GM11168 (cell line): Measurements from ENCODE around the gene TAC4.
"Not testable (repeated sequence)": the region's sequence is repeated elsewhere in the genome, so short reads cannot be mapped to it uniquely, and the experiment has no call there.

Experiments
- in situ Hi-C: fragments of 300-500 bp; cut with MboI; formaldehyde crosslinking; loops from one replicate; pipeline ENCODE4 v1.12.0; 2022; ENCODE audit warnings: low sequenced_read_pairs; ENCODE audit not compliant: unreplicated experiment

Gene TAC4

DNA sequence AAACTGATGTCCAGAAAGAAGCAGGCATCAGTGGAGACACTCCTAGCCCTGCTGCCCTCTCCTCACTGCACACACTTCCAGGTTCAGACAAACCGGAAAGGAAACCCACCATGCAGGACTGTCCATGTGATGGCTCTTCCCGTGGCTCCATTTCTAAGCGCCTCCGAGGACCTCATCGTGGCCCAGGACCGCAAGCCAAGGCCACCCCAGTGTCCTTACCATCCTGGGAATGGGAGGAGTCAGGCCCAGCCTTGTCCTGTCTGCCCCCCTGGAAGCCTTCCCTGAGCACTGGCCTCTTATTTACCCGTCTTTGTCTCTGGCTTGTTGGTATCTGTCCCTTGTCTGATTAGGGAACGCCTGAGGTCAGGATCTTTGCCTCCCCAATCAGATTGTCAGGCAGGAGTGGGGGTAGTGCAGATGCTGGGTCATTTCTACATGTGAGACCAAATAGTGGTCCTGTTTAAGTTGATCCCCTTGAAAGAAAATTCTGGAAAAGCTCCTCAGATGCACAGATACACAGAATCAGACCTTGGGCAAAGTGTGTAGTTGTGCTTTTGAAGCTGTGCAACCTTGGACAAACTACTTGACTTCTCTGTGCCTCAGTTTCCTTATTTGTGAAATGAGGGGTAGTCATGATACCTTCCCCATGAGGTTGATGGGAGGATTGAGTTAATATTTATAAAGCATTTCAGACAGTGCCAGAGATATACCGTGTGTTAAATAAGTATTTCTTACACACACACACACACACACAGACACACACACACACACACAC, 744 bp downstream of the TAC4 start:
- in situ Hi-C loops, result no loop called here

DNA sequence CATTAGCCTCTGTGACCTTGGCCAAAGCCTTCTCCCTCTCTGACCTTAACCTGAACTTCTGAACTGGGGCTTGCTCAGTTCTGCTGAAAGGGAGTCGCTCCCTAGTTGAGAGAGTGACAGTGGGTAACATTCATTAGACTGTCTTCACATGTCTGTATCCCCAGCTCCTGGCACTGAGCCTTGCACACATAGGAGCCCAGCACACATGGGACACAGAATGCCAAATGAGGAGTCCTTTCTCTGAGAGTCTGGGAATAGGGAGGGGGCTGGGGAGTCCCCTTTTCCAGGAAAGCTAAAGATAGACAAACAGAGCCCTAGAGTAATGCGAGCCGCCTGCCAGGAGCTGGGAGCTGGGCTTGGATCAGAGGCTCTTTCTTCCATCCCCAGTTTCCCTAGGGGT, 2.5 kb downstream of the TAC4 start:
- in situ Hi-C loops, result no loop called here

DNA sequence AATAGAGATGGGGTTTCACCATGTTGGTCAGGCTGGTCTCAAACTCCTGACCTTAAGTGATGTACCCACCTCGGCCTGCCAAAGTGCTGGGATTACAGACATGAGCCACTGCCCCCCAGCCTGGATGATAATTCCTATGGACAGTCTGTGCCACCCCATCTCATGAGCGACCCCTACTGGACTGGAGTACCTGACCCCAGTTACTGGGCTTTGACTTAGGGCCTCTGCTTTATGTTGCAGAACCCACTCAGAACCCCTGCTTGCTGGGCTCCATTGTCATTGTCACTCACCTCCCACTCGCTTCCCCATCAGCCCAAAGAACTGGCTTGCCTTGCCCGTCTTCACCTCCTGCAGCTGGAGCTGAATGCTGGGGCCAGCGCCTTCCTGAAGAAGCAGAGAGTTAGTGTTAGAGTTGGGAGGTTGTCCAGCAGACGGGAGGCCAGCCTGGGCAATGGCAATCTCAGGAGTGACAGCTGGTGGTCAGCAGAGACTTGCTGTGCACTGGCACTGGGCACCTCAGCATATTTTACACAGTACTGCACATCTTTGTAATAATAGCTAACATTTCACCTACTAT, 4.0 kb downstream of the TAC4 start:
- in situ Hi-C loops, result no loop called here

DNA sequence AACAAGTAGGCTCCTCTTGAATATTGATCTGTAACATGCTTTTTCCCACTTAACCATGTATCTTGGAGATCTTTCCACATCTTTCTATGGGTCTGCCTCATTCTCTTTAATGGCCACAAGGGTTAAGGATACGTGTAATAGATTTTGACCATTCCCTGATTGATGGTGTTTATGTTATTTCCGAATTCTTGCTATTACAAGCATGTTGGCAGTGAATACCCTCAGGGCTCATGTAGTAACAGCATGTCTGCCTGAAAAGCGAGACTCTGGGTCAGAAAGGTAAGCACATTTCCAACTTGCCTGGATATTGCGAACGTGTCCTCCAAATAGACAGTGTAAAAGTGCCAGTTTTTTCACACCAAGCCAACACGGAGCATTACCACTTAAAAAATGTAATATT, 5.0 kb downstream of the TAC4 start:
- in situ Hi-C loops, result no loop called here

DNA sequence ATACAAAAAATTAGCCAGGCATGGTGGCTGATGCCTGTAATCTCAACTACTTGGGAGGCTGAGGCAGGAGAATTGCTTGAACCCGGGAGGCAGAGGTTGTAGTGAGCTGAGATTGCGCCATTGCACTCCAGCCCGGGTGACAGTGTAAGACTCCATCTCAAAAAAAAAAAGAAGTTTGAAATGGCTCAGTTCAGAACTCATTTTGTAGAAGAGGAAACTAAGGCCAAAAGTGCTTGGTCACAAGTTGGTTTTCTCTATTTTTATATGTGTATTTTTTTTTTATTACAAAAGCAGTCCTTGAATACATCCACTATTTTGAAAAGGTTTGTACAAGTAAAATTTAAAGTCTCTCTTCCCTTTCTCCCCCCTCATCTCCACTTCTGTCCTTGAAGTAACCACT, 5.5 kb downstream of the TAC4 start:
- in situ Hi-C loops, result no loop called here

DNA sequence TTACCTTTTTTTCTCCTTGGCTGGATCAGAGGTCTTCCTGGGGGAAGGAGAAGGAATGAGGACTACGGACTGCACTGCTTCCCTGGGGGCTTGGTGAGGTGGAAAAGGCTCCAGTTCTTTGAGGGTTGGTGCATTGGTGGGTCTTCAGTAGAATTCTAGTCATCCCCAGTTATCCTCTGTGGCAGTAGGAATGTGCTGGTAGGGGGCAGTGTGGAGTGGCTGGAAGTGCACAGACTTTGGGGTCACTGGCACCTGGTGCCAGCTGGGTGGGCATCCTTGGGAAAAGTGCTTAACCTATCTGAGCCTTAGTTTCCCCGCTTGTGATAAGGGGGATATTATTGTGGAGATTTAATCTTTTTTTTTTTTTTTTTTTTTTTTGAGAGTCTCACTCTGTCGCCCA, 6.3 kb downstream of the TAC4 start:
- in situ Hi-C loops, result no loop called here

DNA sequence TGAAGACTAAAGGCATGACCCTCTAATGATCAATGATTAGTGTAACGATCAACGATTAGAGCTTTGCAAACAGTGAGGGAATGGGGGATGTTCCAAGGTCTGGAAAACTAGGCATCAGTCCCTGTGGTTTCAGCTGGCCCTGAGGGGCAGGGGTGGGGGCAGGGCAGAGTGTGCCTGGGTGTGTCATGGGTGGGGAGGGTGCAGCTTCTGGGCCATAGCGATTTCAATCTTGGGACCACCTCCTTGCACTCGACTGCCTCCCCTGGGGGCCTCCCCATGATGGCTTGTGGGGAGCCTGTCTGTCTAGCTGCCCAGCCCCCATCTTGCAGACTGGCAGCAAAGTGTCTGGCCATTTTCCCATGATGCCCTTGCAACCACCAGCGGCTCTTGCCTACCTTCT, 8.4 kb downstream of the TAC4 start:
- in situ Hi-C loops, result no loop called here

DNA sequence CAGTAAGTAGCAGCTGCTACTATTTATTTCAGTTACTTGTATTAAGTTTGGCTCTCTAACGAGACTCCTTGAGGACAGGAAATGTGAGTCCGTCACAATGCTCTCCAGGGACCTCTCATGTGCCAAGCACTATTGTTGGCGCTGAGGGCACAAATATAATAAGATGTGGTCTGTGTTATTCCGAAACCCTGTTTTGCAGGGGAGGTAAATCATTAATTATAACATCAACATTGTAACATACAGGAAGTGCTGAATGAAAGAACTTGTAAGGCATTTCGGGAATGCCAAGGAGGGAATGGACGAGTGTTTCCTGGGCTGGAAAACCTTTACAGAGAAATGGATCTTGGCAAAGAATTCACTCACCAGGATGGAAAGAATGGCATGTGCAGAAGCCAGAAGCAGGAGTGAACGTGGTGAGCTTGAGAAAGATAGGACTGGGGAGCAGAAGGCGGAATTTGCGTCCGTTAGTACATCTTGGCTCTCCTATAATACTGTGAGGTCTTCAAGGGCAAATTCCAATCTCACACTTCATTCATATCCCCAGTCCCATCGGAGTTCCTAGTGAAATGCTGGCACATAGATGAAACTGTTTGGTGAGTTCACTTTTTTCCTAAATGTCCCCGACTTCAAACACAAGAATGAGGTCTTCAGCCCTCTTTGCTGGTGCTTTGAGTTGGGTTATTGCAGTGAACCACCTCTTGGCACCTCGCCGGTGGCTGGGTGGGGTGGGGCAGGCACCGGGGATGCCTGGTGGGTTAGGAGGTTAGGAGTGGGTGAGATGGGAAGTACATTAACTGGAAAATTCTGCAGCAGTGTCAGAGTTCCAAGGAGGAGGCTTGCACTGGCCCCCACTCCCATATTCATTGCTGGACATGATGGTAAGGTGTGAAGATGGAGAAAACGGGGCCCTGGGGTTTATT, 11.5 kb downstream of the TAC4 start:
- in situ Hi-C loops, result no loop called here

DNA sequence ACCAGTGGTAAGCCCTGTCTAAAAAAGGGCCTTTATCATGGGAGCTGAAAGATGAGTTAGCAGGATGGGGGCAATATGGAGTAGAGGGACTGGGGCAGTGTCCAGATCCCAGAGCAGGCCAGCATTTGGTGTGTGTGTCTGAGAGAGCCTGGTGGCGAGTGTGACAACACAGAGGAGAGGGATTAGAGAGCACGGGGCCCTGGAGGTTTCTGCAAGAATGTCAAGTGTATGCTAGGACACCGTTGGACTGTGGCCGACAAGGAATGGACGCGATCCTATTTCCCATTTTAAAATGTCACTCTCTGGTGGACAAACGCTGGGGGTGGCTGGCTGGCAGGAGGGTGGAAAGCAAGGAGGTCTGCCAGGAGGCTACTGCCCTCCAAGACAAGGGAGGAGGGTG, 12.4 kb downstream of the TAC4 start:
- in situ Hi-C loops, result no loop called here

DNA sequence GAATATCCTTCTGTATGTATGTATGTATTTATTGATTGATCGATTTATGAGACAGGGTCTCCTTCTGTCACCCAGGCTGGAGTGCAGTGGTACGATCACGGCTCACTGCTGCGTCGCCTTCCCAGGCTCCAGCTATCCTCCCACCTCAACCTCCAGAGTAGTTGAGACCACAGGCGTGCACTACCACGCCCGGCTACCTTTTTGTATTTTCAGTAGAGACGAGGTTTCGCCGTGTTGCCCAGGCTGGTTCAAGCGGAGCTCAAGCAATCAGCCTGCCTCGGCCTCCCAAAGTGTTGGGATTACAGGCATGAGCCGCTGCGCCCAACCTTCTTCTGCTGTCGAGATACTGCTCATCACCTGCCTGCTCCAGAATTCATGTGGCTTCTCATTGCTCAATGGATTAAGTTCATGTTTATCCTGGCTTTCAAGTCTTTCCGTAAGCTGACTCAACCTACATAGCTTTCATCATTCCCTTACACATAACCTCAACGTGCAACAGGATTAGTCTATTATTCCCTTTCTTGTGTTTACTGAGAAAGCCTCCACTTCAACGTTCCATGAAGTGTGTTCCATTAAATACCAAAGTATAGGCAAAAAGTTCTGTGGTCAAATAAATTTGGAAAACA, 13.6 kb downstream of the TAC4 start:
- in situ Hi-C loops, result no loop called here

DNA sequence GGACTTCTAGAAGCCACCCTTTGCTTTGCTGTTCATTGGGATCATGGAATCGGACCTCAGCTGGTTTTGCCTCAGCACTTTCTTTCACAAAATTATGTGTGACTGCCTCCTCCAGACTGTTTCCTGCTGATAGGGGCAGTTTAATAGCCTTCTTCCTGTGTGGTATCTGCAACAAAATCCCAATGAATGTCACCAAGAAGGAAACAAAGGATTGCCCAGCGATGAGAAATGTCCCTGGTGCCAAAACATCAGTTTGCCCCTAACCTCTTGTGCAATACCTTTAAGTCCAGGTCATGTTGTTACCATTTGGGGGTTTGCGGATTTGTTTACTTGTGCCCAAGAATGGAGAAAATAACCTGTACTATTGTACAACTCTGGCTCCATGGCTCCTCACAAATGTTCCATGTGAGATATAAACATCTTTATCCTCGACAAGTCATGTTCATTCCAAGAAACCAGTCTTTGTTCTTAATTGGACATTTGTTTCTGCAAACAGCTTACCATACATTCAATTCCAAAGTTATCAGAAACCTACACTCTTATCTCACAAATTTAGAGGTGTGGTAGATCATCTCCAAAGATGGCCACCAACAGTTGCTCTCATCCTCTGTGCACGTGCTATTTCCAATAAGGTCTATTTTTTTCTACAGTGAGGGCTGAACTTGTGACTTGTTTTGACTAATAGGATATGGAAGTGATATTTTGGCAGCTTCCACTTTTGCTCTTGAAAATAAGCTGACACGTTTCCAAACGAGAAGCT, 14.8 kb downstream of the TAC4 start:
- in situ Hi-C loops, result no loop called here

DNA sequence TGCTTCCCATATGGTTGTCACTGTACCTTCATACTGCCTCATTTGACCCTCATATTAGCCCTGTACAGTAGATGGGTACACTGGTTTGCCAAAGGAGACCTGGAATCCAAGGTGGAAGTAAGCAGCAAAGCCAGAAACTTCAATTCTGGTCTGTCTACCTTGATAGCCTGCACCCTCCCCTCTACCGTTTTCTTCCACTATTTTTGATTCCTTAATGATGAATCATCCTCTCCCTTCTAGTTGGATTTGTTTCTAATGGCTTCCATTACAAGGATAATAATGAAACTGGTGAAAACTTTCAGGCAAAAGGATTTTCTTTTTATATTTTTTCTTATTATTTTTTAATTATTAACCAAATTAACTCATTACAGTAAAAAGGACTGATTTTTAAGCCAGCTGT, 17.3 kb downstream of the TAC4 start:
- in situ Hi-C loops, result no loop called here

DNA sequence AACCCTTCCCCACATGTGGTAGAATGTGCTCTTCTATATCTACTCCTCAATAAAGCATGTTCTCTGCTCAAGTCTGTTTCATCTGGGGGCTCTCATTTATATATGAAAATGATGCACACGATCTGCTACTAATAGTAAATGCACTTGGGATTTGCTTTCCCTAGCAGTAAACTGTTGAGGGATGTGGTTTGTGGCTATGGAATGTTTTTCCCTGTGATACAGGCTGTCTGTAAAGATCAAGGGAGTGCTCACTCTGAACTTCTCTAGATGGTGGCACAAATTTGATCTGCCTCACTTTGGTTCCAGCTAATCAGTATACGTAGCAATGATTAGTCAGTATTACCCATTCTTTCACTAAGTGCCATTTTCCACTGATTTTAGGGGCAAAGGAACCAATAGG, 18.8 kb downstream of the TAC4 start:
- in situ Hi-C loops, result no loop called here

DNA sequence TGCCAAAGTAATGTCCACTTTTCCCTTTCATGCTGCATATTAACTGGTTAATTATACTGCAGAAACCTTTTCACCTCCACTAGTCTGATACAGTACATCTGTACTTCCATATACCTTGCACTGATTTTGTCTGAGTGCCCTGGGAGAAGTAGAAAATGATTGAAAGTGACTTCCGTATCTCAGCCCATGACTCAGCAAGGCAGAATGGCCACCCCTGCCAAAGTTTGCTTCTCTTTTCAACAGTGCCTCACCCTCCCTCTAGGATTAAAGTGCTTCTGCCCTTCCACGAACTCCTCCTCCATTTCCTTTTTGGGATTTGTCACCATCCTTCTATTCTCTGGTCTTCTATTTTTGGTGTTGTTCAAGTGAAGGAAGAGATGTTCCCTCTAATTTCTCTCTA, 19.5 kb downstream of the TAC4 start:
- in situ Hi-C loops, result not testable (repeated sequence)

DNA sequence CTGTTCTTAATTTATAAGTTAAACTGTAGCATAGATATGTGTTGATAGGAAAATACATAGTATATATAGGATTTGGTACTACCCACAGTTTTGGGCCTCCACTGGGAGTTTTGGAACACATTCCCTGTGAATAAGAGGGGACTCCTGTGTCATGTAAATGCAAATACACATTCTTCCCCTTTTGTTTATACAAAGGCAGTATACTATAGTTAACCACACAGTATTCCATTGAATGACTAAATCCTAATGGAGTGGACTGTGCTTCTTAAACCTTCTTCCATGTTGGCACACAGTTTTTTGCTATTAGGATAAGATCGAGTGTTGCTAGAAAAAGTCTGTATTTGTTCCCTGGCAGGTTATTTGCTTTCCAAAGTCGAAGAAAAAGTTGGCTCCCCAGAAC, 22.2 kb downstream of the TAC4 start:
- in situ Hi-C loops, result no loop called here

DNA sequence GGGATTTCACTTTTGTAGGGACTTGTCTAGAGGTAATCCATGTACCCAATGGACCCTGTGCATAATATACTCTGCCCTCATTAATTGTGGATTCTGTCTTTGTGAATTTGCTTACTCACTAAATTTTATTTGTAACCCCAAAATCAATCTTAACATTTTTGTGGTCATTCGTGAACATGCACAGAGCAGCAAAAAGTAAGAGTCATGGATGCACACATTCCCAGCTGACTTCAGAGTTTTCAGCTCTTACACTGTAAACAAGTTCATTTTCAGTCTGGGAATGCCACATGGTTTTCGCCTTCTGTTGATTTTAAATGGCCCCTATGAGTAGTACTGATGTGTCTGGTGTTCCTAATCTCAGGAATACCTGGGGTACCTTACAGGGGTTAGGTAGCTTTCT, 24.3 kb downstream of the TAC4 start:
- in situ Hi-C loops, result no loop called here

DNA sequence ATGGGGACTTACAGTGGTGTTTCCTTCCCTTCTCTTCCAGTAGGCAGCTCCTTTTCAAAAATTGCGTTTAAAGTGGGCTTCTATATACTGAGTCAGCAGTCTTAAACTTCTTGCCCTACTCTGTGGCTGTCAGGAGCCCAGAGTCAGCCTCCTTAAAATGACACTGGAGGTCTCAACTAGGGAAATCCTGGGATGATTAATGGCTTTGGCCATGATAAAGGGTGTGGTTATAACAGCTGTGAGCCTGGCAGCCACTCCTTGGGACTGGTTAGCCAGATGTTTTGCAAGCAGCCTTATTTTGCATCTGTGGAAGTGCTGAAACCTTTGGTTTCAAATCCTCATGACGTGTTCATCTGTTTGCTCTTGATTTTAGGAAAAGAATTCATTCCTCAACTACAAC, 25.0 kb downstream of the TAC4 start:
- in situ Hi-C loops, result no loop called here

DNA sequence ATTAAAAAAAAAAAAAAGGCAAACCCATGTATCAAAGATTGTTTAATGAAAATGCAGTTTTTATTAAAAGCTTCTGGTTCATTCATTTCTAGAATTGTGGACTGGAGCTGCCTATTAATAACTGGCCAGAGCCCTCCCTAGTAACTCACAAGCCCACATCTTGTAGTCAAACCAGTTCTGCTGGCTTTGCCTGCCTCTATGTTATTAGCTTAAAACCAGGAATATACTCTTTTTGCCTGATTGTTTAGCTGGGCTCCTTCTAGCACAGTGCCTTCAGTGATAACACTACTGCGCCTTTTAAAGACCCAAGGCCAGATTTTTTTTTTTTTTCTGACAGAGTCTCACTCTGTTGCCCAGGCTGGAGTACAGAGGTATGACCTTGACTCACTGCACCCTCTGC, 26.0 kb downstream of the TAC4 start:
- in situ Hi-C loops, result no loop called here

DNA sequence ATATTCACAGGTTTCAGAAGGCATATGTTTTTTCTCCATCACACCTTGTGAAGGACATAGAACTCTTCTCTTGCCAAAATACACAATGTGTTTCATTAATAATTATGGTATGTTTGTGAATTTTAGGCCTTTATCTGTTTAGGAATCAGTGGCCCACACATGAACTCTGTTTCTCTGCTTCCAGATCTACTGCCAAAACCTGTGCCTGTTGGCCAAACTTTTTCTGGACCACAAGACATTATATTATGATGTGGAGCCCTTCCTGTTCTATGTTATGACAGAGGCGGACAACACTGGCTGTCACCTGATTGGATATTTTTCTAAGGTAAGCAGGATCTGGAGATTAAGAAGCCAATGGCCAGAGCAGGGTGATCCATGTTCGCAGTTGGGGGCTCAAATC, 26.4 kb downstream of the TAC4 start:
- in situ Hi-C loops, result no loop called here

DNA sequence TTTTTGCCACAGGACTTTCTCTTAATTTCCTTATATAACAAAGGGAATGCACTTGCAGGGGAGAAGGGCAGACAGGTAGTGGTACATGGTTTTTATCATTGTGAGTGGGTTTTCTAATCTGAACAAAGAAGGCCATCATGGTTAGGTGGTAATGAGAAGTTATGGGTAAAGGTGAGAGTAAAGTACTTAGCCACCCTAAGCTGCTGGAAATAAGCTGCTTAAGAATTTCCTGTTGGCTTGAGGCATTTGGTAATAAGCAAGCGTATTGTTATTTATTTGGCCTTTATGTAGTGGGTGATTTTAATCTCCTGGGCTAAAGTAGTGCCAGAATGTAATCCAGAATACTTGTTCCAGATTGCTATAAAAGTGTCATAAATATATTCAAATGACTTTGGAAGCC, 27.1 kb downstream of the TAC4 start:
- in situ Hi-C loops, result no loop called here
